M059J (cell line): ENCODE data around the gene IL18R1. TPM values are rescaled to one million over a fixed set of nuclear protein-coding genes. Genes with fewer than 3 reads are reported as not detected.

Source experiments
- DNase-seq: peaks from one replicate; pipeline ENCODE4 v3.0.0-alpha.2; 2012; ENCODE audit warnings: low read depth
- total RNA-seq: library from RNA; depleted of rRNA; stranded (reverse); fragments of >200 nt; shearing (Covaris generic); gene quantifications from 2 replicates; pipeline ENCODE4 v1.2.3, GENCODE V29; 2014

Gene IL18R1
- total RNA-seq, 1 experiment from 2014 or later: not detected

GRCh38 chr2:102391565-102391964, 36.0 kb downstream of the IL18R1 start:
- no peak for DNase-seq

DNA sequence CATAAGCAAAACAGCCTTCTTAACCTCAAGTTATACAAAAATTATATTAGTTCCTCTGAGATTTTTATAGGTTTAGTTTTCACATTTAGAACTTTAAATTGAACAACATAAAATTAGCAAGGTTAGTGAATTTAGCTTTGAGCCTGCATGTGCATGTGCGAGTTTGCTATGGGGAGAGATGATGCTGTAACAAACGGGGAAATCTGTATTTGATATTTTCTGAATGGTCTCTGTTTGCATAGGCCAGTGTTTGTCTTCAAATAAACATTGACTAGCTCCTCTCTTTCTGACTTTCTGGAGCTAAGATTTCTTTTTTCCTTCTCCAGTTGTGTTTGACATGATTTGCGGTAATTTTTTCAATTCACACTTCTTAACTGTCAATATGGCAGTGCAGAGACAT, 36.5 kb downstream of the IL18R1 start:
- no peak for DNase-seq

- DNase-seq: no peak
Observed at GRCh38 chr2:102392942-102393341, 37.3 kb downstream of the IL18R1 start.

- no peak for DNase-seq
Observed at GRCh38 chr2:102396012-102396411, 40.4 kb downstream of the IL18R1 start.

GRCh38 chr2:102397209-102397608, 41.6 kb downstream of the IL18R1 start:
- no peak for DNase-seq

GRCh38 chr2:102399499-102400141, 44.0 kb downstream of the IL18R1 start:
- DNase-seq: no peak

DNA sequence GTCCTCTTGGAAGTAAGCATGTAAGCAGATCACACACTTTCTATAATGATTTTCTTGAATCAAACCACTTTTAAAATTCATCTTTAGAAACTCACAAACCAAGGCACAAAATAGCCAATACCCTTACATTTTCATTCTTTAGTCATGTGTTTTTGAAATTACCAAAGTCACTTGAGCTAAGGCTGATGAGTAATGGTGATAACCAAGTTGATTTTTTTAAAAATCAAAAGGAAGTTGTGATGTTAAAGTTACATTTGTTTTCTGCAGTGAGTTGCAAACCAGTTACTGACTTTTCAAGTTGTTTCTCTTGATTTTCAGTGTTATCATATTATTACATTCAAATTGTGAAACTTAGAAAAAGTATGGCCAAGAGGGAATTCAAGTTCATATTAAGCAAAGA, 45.9 kb downstream of the IL18R1 start:
- no peak for DNase-seq

DNA sequence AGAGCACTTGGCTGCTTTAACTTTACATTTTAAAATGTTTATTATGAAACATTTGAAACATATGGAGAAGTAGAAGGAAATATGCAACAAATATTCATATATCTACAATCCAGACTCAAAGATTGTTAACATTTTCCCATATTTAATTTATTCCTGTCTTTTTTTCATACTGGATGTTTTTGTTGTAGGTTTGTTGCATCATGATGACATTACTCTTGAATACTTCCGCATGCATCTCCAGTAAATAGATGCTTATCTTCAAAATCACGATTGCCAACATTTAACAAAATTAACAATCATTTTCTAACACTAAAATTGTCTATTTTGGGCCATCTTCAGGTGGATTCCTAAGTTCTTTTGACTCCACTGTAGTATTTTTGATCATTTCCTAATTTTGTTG, 46.3 kb downstream of the IL18R1 start:
- no peak for DNase-seq

DNA sequence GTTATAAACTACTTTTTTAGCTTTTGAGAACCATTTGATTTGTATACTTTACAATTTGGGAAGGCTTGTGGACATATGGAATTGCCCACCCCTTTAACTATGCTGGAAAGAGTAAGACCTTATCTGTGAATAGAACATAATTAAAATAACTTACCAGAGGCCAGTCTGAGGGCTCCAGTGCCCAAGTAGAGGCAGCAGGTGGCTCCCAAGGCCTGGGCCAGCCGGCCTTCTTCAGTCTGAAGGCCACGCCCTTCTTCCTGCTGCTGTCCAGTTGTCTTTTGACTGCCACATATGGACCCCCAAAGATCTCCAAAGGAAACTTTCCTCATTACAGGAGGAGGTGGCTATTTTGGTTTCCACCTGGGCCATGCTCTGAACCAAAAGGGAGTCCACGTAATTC, 55.4 kb downstream of the IL18R1 start:
- no peak for DNase-seq

DNA sequence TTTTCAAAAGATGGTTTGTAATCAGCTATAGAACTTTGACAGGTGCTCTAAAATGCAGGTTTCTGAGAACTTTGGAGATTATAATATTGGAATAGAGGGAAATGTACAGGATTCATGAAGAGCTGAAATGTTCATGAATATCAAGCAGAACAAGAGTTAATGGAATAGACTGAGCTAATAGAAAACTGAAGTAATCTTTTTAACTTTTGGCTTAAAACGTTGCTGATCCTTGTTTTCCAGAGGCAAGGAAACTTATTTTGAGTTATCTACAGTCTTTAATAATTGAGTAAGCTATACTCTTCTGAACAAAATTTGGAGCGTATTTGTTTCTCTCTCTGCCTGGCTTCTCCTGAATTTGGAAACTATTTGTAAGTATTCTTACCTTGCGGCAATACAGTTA, 56.6 kb downstream of the IL18R1 start:
- DNase-seq: no peak

DNA sequence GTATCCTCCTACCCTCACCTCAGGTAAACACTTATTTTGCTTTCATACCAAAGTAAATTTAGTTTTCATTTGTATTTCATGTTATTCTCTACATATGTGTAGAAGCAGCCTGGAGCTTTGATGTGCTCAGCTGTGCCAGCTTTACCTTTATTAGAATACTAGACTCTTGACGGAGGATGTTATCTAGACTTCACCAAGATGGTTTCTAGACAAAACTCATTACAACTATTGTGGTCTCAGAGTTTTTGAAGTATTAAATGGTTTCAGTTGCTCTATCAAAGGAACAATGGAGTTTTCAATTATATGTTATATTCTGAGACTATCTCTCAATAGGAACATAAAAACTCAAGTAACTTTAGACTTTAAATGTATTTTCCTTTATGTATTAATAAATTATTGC, 62.4 kb downstream of the IL18R1 start:
- DNase-seq: no peak

DNA sequence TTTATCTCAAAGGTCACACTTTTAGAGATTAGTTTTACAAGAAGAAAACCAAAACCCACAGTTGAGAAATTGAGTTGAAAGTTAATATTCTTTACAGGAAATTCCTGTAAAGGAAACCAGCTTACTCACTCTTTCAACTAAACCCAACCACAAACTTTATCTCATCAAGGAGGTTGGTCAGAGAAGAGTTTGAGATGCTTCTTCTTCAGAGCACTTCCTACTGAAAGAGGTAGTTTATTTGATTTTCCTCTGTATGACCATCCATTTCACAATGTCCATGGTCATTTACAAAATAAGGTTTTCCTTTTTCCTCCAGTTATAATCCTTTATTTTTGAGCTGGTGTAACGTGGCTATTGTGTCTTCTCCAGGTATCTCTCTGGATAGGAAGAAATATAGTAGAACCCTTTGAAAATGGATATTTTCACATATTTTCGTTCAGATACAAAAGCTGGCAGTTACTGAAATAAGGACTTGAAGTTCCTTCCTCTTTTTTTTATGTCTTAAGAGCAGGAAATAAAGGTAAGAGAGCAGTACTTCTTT, 62.9 kb downstream of the IL18R1 start:
- no peak for DNase-seq

GRCh38 chr2:102420290-102420689, 64.7 kb downstream of the IL18R1 start:
- DNase-seq: no peak

DNA sequence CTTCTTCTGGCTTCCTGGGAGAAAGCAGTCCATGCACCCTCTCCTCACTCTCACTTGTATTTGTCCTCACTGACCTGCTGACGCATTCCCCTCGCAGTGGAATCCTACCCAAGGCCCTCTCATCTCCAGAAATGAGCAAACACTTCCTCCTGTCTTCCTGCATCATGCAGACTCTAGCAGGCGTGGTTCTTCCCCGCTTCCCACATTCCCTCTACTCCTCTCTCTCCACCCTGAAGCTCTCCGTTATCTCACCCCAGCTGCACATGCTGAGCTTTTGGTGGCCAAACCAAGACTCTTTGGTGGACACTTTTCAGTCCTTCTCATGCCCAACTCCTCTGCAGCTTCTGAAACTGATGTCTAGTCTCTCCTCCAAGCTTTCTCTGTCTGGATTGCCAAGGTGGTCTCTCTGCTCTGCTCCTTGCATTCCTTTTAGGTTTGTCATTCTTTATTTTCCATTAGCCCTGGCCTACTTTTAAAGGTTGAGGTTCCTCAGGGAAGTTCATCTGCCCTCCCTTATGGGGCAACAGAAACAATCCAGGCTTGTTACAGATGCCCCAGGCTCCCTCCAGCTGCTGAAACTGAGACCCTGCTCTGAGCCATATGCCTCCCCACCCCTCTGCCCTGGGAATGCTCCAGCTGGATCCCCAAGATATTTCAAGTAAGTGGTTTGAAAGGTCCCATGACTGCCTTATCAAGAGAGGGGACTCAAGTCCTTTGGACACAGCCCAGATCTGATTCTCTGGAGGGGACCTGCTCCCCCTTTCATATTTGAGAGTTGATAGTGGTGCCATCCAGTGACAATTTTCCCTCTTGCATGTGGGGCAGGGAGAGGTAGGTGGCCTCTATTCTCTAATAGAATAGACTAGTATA, 66.5 kb downstream of the IL18R1 start:
- DNase-seq: no peak

DNA sequence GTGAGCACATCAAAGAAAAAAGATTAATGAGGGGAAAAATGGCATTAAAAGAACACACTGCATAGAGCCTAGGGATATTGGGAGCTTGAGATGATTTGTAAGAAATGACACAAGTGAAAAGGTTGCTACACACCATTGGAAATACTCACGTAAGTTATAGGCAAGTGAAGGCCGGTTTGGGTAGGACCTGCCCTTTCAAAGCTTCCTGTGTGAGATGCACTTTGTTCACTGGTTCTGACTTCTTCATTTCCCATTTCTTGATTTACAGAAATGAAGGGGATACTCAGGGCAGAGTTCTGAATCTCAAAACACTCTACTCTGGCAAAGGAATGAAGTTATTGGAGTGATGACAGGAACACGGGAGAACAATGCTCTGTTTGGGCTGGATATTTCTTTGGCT, 67.3 kb downstream of the IL18R1 start, which contains the start of gene IL18RAP:
IL18RAP (plus strand) TSS at position 251 of the 400 bp plus-strand sequence; CDS start at position 369, 118 bp downstream.
- DNase-seq: no peak

GRCh38 chr2:102423368-102423767, 67.8 kb downstream of the IL18R1 start:
- DNase-seq: no peak

- DNase-seq: no peak
Observed at GRCh38 chr2:102424754-102425153, 69.2 kb downstream of the IL18R1 start.

DNA sequence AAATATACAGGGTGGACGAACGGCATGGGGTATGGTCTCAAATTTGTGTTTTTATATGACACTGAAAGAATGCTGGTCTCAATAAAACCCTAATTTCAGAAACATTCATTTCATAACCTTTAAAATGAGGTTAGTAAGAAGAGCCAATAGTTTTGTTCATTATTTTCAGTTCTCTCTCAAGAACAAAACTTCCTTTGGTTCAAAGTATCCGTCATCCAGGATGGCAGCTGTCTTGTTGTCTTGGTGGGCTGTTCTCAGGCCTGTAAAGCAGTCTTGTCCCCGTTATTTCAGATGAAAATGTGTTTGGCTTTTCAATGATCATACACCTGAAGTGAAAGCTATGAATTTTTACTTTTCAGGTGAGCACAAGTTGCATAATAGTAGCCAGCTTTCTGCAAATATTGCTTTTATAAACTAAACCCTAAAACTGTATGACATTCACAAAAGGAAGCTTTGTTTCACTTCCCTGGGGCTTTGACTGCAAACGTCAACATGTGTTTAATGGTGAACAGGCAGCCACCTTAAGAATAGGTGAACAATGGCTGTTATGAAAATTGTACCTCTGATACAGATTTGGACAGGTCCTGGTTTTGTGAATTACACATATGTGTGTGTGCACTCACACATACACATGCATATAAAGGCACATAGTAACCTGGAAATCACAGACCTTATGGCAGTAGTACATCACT, 70.0 kb downstream of the IL18R1 start:
- no peak for DNase-seq

- no peak for DNase-seq
Observed at GRCh38 chr2:102427249-102427648, 71.7 kb downstream of the IL18R1 start.

DNA sequence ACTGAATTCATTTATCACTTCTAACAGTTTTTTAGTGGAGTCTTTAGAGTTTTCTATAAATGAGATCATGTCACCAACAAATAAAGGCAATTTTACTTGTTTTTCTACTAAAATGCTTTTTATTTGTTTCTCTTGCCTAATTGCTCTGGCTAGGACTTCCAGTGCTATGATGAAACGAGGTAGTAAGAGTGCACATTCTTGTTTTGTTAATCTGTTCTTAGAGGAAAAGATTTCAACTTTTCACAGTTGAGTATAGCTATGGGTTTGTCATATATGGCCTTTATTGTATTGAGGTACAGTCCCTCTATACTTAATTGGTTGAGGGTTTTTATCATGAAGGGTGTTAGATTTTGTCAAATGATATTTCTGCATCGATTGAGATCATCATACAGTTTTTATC, 73.0 kb downstream of the IL18R1 start:
- DNase-seq: no peak

- no peak for DNase-seq
Observed at GRCh38 chr2:102432386-102432785, 76.8 kb downstream of the IL18R1 start.

DNA sequence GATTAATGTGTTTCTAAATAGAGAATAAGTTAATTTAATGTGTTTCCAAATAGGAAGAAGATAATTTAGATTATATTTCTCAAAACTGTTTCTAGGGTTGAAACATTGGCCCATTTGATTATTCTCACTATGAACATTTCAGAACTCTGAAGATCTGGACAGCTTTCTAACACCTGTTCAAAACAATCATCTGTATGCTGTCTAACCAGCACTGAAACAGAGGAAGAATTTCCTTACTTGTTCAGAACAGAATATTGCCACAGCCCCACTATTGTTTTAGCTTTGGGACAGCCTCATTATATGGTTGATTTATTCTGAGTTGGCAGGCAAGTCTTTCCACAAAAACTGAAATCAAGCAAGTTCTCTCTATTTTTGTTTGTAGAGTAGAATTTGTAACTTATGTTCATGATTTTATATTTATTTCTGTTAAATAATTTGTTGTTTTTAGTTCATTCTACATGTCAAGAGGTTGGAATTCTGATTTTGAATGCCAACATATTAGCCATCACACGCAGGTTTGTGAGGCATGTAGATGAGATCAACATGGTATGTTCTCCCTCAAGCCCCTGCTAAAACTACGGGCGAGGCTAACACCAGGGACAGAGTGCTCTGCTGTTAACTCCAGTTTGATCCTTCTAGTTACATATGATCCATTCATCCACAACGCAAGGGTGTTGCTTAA, 78.5 kb downstream of the IL18R1 start:
- DNase-seq: no peak
